Panc1 (cell line): Measurements from ENCODE around the gene VWA7. TPM values are rescaled to one million over a fixed set of nuclear protein-coding genes. Genes with fewer than 3 reads are reported as not detected.
A peak's percentile ranks its signal among the peaks of the same experiment; 100 is the strongest.
"Not testable (repeated sequence)": the region's sequence is repeated elsewhere in the genome, so short reads cannot be mapped to it uniquely, and the experiment has no call there.

Experiments used
- ATAC-seq: fragments of 200-7000 bp; cut with Tn5 transposase; 2 replicates; pipeline ENCODE4 v1.9.1; 2020; ENCODE audit warnings: mild to moderate bottlenecking, moderate library complexity
- BruUV-seq: library from RNA; stranded (reverse); fragments of 400-500 nt; replicated peaks from 2 replicates; lab custom pipeline; 2021; lab: Mats Ljungman, UMichigan
- CTCF ChIA-PET: fragments of 300-600 bp; sonication (Branson Sonifier 250); formaldehyde crosslinking; loops from one replicate; lab custom pipeline; 2022; ENCODE audit warnings: antibody characterized with exemption; lab: Charles Lee
- POLR2A ChIA-PET: fragments of 300-600 bp; sonication (Branson Sonifier 250); formaldehyde crosslinking; loops from one replicate; lab custom pipeline; 2022; ENCODE audit warnings: antibody characterized with exemption; lab: Charles Lee
- DNase-seq: peaks from one replicate; pipeline ENCODE4 v3.0.0-alpha.2; 2010; ENCODE audit warnings: low read depth, low spot score
- H3K27ac ChIP-seq: 2 replicates; pipeline ENCODE4 v1.5.1; 2011; ENCODE audit warnings: mild to moderate bottlenecking, low read length, inconsistent platforms
- H3K27me3 ChIP-seq: fragments of 200-500 bp; sonication (Bioruptor generic); 2 replicates; pipeline ENCODE4 v1.6.0; 2014; ENCODE audit warnings: low read length, inconsistent platforms; ENCODE audit not compliant: control insufficient read depth, insufficient read depth
- H3K36me3 ChIP-seq: fragments of 200-500 bp; sonication (Bioruptor generic); 2 replicates; pipeline ENCODE4 v1.5.1; 2014; ENCODE audit warnings: inconsistent platforms, mild to moderate bottlenecking, low read length, moderate library complexity; ENCODE audit not compliant: control insufficient read depth, insufficient read depth
- H3K4me1 ChIP-seq: 2 replicates; pipeline ENCODE4 v1.5.1; 2011; ENCODE audit warnings: inconsistent platforms, mild to moderate bottlenecking, low read length, moderate library complexity; ENCODE audit not compliant: control insufficient read depth, insufficient read depth
- H3K4me3 ChIP-seq, 2 experiments: 2 replicates each; pipeline ENCODE4 v1.5.1; 2011 to 2012; ENCODE audit warnings: low read depth in 2 of 2, low read length in 2 of 2, mild to moderate bottlenecking in 2 of 2, inconsistent platforms in 1 of 2, moderate library complexity in 1 of 2
- H3K9me3 ChIP-seq: fragments of 200-500 bp; sonication (Bioruptor generic); 2 replicates; pipeline ENCODE4 v1.5.1; 2014; ENCODE audit warnings: low read depth, mild to moderate bottlenecking, inconsistent platforms, low read length, moderate library complexity; ENCODE audit not compliant: control insufficient read depth, insufficient read depth
- CTCF ChIP-seq: fragments of 450-650 bp; IDR thresholded peaks from 2 replicates; pipeline ENCODE4 v1.5.1; 2017; ENCODE audit warnings: mild to moderate bottlenecking
- POLR2AphosphoS5 ChIP-seq: IDR thresholded peaks from 2 replicates; pipeline ENCODE4 v1.6.1; 2012; ENCODE audit warnings: mild to moderate bottlenecking, low read depth, low read length, moderate library complexity
- REST ChIP-seq, 2 experiments: IDR thresholded peaks; 2 replicates each; pipeline ENCODE4 v1.6.1; 2011 to 2012; ENCODE audit warnings: low read depth in 2 of 2, control low read depth in 1 of 2, low read length in 1 of 2, mild to moderate bottlenecking in 1 of 2, moderate library complexity in 1 of 2; ENCODE audit not compliant: insufficient read depth in 1 of 2
- SIN3A ChIP-seq: IDR thresholded peaks from 2 replicates; pipeline ENCODE4 v1.6.1; 2012; ENCODE audit warnings: low read depth, mild to moderate bottlenecking, low read length, moderate library complexity, borderline replicate concordance; ENCODE audit not compliant: insufficient read depth
- TCF7L2 ChIP-seq: IDR thresholded peaks from 2 replicates; pipeline ENCODE4 v1.6.1; 2011; ENCODE audit warnings: mild to moderate bottlenecking, low read depth, low read length, inconsistent platforms
- in situ Hi-C: cut with HindIII; loops from 2 replicates; pipeline ENCODE4 v1.10.0; 2016; ENCODE audit warnings: low sequenced_read_pairs, low pct_unique_long_range_greater_than_20kb
- intact Hi-C: fragments of 100-400 bp; cut with micrococcal nuclease; formaldehyde crosslinking; loops from one replicate; pipeline ENCODE4 v1.10.0; 2022; ENCODE audit not compliant: unreplicated experiment
- total RNA-seq: library from RNA; stranded (reverse); gene quantifications from one replicate; pipeline ENCODE4 v1.2.1, GENCODE V29; 2021; ENCODE audit not compliant: unreplicated experiment

The VWA7 gene
- total RNA-seq, 1 experiment from 2014 or later: 4.3 TPM

DNA sequence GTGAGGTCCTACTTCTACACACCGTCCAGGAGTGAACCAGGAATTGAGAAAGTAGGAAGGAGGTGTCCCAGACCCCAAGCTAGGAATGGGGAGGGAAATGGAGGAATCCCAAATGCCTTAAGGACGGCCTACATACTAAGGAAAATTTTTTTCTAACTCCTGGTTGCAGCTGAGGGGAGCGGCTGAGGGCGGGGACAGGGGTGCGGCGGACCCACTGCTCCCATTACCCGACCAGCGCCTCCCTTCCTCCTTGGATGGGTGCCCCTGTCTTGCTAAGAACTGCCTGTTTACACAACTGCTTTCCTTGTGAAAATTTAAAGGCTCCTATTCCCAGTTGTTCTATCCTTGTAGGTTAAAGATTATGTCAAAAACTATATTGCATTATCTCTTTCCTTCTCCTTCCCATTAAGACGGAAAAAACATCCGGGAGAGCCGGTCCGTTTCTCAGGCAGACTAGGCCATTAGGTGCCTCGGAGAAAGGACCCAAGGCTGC, 49.7 kb upstream of the VWA7 start:
- DNase-seq: no peak

GRCh38 chr6:31825553-31825952, 48.4 kb upstream of the VWA7 start:
- Histone ChIP-seq H3K9me3 (no peaks in the 10 kb centered on the region), H3K27ac (peak overlapping the region; percentile 67; the same call in 1 of the 2 replicates), H3K27me3 (no peaks in the 10 kb centered on the region), H3K4me3 (no peak overlapping the region), H3K4me1 (peaks cover 30% of the 10 kb centered on the region), H3K36me3 (no peaks in the 10 kb centered on the region; the same call in 1 of the 2 replicates)
- POLR2A ChIA-PET: no interaction called here
- CTCF ChIA-PET: no interaction called here
- no peak for TF ChIP-seq POLR2AphosphoS5
- no peak for TF ChIP-seq TCF7L2
- TF ChIP-seq SIN3A: no peak
- TF ChIP-seq REST (IDR thresholded peaks at IDR 0.05; ENCODE audit: insufficient read depth in 1 of 2, low read depth in 2 of 2, low read length in 1 of 2): no peak
- TF ChIP-seq CTCF: no peak
- no peak for DNase-seq
- BruUV-seq: no TSS peak
- in situ Hi-C loops (no loop called here), intact Hi-C loops (loop anchor here (10.0 kb wide), 1 partner anchor 51 kb away; the partner anchor contains the start of gene VWA7)
- no peak for ATAC-seq

More for the DNA sequence above, 49.7 kb upstream of the VWA7 start:
- TF ChIP-seq CTCF (no peak), POLR2AphosphoS5 (peak; percentile 33; the same call in 1 of the 2 replicates), SIN3A (0 out of 2 replicates have a peak, but pooled peaks have one; percentile 32)
- peaks cover 29% of the 10 kb centered on the region for H3K4me1 ChIP-seq
- in situ Hi-C loops: no loop called here
- CTCF ChIA-PET: no interaction called here
- peak; percentile 61 for ATAC-seq
- intact Hi-C loops: loop anchor here (10.0 kb wide), 1 partner anchor 52 kb away; the partner anchor contains the start of gene VWA7
- H3K27ac ChIP-seq: peak overlapping the region; percentile 100
- H3K9me3 ChIP-seq: no peaks in the 10 kb centered on the region
- no peaks in the 10 kb centered on the region for H3K27me3 ChIP-seq
- BruUV-seq: no TSS peak
- POLR2A ChIA-PET: interaction anchor here (0.6 to 1.2 kb wide), 11 partner anchors 12 to 1151 kb away, joined by 3 to 8 read pairs (median 5); partner anchors contain the start of genes C6orf47, HSPA1A, HSPA1L and LSM2
- peak overlapping the region; percentile 55 to 65 for H3K4me3 ChIP-seq
- no peaks in the 10 kb centered on the region; the same call in 1 of the 2 replicates for H3K36me3 ChIP-seq

GRCh38 chr6:31823592-31824196, 46.6 kb upstream of the VWA7 start:
- H3K9me3 ChIP-seq, CTCF ChIA-PET, H3K27me3 ChIP-seq, ATAC-seq, in situ Hi-C loops, H3K36me3 ChIP-seq, H3K4me3 ChIP-seq, BruUV-seq, DNase-seq: not testable (repeated sequence)
- intact Hi-C loops: loop anchor here (10.0 kb wide), 1 partner anchor 49 kb away; the partner anchor contains the start of gene VWA7
- Histone ChIP-seq H3K27ac (peak overlapping the region; percentile 98; the same call in 1 of the 2 replicates), H3K4me1 (peaks cover 40% of the 10 kb centered on the region)
- POLR2A ChIA-PET: interaction anchor here (1.1 kb wide), 1 partner anchor 96 kb away, joined by 4 read pairs; no protein-coding TSS in a partner anchor
